Caco-2 (cell line): ENCODE results near the gene PRDM15. TPM values are rescaled to one million over a fixed set of nuclear protein-coding genes. Genes with fewer than 3 reads are reported as not detected.

Experiments
- BruUV-seq: library from RNA; stranded (reverse); fragments of 400-500 nt; replicated peaks from 2 replicates; lab custom pipeline; 2021; lab: Mats Ljungman, UMichigan
- CTCF ChIA-PET: fragments of 300-600 bp; sonication (Branson Sonifier 250); formaldehyde crosslinking; loops from one replicate; lab custom pipeline; 2022; ENCODE audit warnings: antibody characterized with exemption; lab: Charles Lee
- POLR2A ChIA-PET: fragments of 300-600 bp; sonication (Branson Sonifier 250); formaldehyde crosslinking; loops from one replicate; lab custom pipeline; 2022; ENCODE audit warnings: antibody characterized with exemption; lab: Charles Lee
- DNase-seq, 2 experiments: peaks; one replicate each; pipeline versions ENCODE4 v3.0.0 to v3.0.0-alpha.2; 2020 to 2022
- H3K27me3 ChIP-seq: replicated peaks from 2 replicates; pipeline ENCODE4 v1.6.0; 2011; ENCODE audit warnings: low read length; ENCODE audit not compliant: control insufficient read depth, insufficient read depth
- H3K36me3 ChIP-seq: 2 replicates; pipeline ENCODE4 v1.5.1; 2011; ENCODE audit warnings: low read length; ENCODE audit not compliant: control insufficient read depth, insufficient read depth
- H3K4me1 ChIP-seq: fragments of 250-450 bp; sonication (Bioruptor Pico); 2 replicates; pipeline ENCODE4 v1.5.1; 2020; ENCODE audit warnings: mild to moderate bottlenecking
- H3K4me3 ChIP-seq: 2 replicates; pipeline ENCODE4 v1.5.1; 2011; ENCODE audit warnings: low read depth, mild to moderate bottlenecking, control low read depth, low read length
- H3K9me3 ChIP-seq: fragments of 250-450 bp; sonication (Bioruptor Pico); 2 replicates; pipeline ENCODE4 v1.5.1; 2020; ENCODE audit warnings: mild to moderate bottlenecking, moderate library complexity
- H3K27ac Mint-ChIP-seq: one replicate; pipeline ENCODE4 v1.8.0; 2022; ENCODE audit warnings: mixed read lengths; ENCODE audit not compliant: unreplicated experiment
- H3K27me3 Mint-ChIP-seq: one replicate; pipeline ENCODE4 v1.8.0; 2022; ENCODE audit warnings: mixed read lengths; ENCODE audit not compliant: insufficient read depth, unreplicated experiment
- H3K36me3 Mint-ChIP-seq: one replicate; pipeline ENCODE4 v1.8.0; 2022; ENCODE audit warnings: mild to moderate bottlenecking, mixed read lengths; ENCODE audit not compliant: insufficient read depth, unreplicated experiment
- H3K4me1 Mint-ChIP-seq: one replicate; pipeline ENCODE4 v1.8.0; 2022; ENCODE audit warnings: low read depth, mixed read lengths; ENCODE audit not compliant: unreplicated experiment
- H3K4me3 Mint-ChIP-seq: one replicate; pipeline ENCODE4 v1.8.0; 2022; ENCODE audit warnings: mild to moderate bottlenecking, moderate library complexity, mixed read lengths; ENCODE audit not compliant: unreplicated experiment
- H3K9me3 Mint-ChIP-seq: one replicate; pipeline ENCODE4 v1.8.0; 2022; ENCODE audit warnings: mixed read lengths; ENCODE audit not compliant: unreplicated experiment
- intact Hi-C: fragments of 100-400 bp; cut with micrococcal nuclease; formaldehyde crosslinking; loops from one replicate; pipeline ENCODE4 v1.10.0; 2022; ENCODE audit not compliant: unreplicated experiment
- total RNA-seq: library from RNA; stranded (reverse); gene quantifications from 2 replicates; pipeline ENCODE4 v1.2.3, GENCODE V29; 2022
- TF ChIP-seq, protein P1 (sequence below), 2 experiments: fragments of 200-600 bp in 1 of 2; IDR thresholded peaks; 1 replicate in 1 of 2; 2 replicates in 1 of 2; pipeline versions ENCODE4 v1.5.1 to v1.8.0; 2011 to 2022; ENCODE audit warnings: antibody characterized with exemption in 1 of 2, control low read depth in 1 of 2, inconsistent platforms in 1 of 2, low read depth in 1 of 2, low read length in 1 of 2, mild to moderate bottlenecking in 1 of 2, moderate library complexity in 1 of 2; ENCODE audit not compliant: insufficient read depth in 1 of 2, severe bottlenecking in 1 of 2, unreplicated experiment in 1 of 2

PRDM15 gene
- total RNA-seq, 1 experiment from 2014 or later = 5.6 TPM

DNA sequence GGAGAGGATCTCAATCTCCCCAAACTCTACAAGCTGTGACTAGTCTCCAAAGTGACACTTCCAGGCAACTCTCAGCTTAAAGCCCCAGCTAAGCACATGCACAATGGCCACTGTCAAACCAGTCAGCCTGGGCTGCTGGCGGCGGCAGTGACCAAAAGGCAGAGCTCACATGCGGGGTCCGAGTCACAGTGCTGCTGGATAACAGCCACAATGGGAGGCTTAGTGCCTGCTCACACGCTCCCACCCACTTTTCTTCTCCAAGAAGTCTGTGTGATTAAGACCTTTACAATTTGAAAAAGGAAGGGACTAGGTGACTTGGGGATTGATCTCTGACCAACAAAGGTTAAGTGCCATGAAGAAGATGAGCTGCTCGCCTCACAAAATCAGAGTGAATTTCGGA lies 129.1 kb downstream of the PRDM15 start:
- Mint-ChIP-seq H3K36me3 (peaks cover 96% of the 10 kb centered on the region), H3K4me3 (no peak overlapping the region), H3K4me1 (peaks cover 25% of the 10 kb centered on the region), H3K9me3 (no peaks in the 10 kb centered on the region), H3K27me3 (no peaks in the 10 kb centered on the region), H3K27ac (no peak overlapping the region)
- Histone ChIP-seq H3K9me3 (no peaks in the 10 kb centered on the region), H3K36me3 (peaks cover 5% of the 10 kb centered on the region), H3K4me1 (peaks cover 39% of the 10 kb centered on the region), H3K4me3 (no peak overlapping the region), H3K27me3 (no peaks in the 10 kb centered on the region)
- ChIA-PET POLR2A (interaction anchor here (1.0 kb wide), 1 partner anchor 15 kb away, joined by 5 read pairs; no protein-coding TSS in a partner anchor), CTCF (interaction anchor here (1.0 to 3.9 kb wide), 5 partner anchors 15 to 138 kb away, joined by 4 to 23 read pairs (median 5); no protein-coding TSS in a partner anchor)
- DNase-seq = no peak
- no TSS peak for BruUV-seq
- intact Hi-C loops = loop anchor here (1.0 to 5.0 kb wide), 4 partner anchors 14 to 73 kb away; no protein-coding TSS in a partner anchor
- TF ChIP-seq, protein P1, sequence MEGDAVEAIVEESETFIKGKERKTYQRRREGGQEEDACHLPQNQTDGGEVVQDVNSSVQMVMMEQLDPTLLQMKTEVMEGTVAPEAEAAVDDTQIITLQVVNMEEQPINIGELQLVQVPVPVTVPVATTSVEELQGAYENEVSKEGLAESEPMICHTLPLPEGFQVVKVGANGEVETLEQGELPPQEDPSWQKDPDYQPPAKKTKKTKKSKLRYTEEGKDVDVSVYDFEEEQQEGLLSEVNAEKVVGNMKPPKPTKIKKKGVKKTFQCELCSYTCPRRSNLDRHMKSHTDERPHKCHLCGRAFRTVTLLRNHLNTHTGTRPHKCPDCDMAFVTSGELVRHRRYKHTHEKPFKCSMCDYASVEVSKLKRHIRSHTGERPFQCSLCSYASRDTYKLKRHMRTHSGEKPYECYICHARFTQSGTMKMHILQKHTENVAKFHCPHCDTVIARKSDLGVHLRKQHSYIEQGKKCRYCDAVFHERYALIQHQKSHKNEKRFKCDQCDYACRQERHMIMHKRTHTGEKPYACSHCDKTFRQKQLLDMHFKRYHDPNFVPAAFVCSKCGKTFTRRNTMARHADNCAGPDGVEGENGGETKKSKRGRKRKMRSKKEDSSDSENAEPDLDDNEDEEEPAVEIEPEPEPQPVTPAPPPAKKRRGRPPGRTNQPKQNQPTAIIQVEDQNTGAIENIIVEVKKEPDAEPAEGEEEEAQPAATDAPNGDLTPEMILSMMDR (IDR thresholded peaks at IDR 0.05; ENCODE audit: insufficient read depth in 1 of 2, low read depth in 1 of 2, low read length in 1 of 2, severe bottlenecking in 1 of 2, unreplicated experiment in 1 of 2) = no peak

DNA sequence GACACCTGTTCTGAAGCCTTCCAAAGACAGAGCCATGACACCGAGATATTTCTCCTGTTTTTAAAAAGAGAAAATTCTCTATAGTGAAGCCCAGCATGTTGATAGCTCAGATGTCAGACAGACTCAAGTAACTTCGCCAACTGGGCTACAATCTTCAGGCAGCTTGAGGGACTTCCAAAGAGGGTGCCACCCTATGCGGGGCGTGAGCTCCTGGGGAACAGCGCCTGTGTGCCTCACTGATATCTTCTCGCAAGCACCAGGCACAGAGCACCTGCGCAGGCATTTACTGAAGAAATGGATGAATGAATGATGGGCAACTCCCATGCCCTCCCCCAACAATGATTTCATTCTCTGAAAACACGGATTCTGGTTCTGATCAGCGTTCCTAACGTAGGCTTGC lies 129.9 kb downstream of the PRDM15 start:
- no peaks in the 10 kb centered on the region for H3K9me3 Mint-ChIP-seq
- TF ChIP-seq, protein P1 (IDR thresholded peaks at IDR 0.05; ENCODE audit: insufficient read depth in 1 of 2, low read depth in 1 of 2, low read length in 1 of 2, severe bottlenecking in 1 of 2, unreplicated experiment in 1 of 2) = no peak
- no peak for DNase-seq
- BruUV-seq = no TSS peak
- peaks cover 22% of the 10 kb centered on the region for H3K4me1 Mint-ChIP-seq
- Histone ChIP-seq H3K36me3 (peaks cover 6% of the 10 kb centered on the region), H3K4me3 (no peak overlapping the region), H3K27me3 (no peaks in the 10 kb centered on the region), H3K9me3 (no peaks in the 10 kb centered on the region), H3K4me1 (peaks cover 33% of the 10 kb centered on the region)
- H3K27me3 Mint-ChIP-seq = no peaks in the 10 kb centered on the region
- CTCF ChIA-PET = interaction anchor here (1.7 to 3.9 kb wide), 3 partner anchors 15 to 137 kb away, joined by 5 to 23 read pairs (median 10); no protein-coding TSS in a partner anchor
- POLR2A ChIA-PET = no interaction called here
- no peak overlapping the region for H3K4me3 Mint-ChIP-seq
- no peak overlapping the region for H3K27ac Mint-ChIP-seq
- peaks cover 100% of the 10 kb centered on the region for H3K36me3 Mint-ChIP-seq
- intact Hi-C loops = no loop called here

Other genes starting within 250 kb of the PRDM15 start
- 24.1 and 25.4 TPM in 2 replicates for gene RIPK4, start 112.3 kb downstream of the PRDM15 start, total RNA-seq
- 12.6 and 13.5 TPM in 2 replicates for gene C2CD2, start 74.7 kb upstream of the PRDM15 start, total RNA-seq
- 21.4 and 23.3 TPM in 2 replicates for gene ZBTB21, start 131.0 kb upstream of the PRDM15 start, total RNA-seq
- 0.20 and 0.21 TPM in 2 replicates for gene UMODL1, start 192.0 kb upstream of the PRDM15 start, total RNA-seq